ENCODE results near the gene HOXC9. TPM values are rescaled to one million over a fixed set of nuclear protein-coding genes. Genes with fewer than 3 reads are reported as not detected.

The HOXC9 gene
- total and polyA plus RNA-seq, 2 of the 4 experiments (the other 2 are of a cell fraction): 0.26 TPM; not detected in 1

DNA sequence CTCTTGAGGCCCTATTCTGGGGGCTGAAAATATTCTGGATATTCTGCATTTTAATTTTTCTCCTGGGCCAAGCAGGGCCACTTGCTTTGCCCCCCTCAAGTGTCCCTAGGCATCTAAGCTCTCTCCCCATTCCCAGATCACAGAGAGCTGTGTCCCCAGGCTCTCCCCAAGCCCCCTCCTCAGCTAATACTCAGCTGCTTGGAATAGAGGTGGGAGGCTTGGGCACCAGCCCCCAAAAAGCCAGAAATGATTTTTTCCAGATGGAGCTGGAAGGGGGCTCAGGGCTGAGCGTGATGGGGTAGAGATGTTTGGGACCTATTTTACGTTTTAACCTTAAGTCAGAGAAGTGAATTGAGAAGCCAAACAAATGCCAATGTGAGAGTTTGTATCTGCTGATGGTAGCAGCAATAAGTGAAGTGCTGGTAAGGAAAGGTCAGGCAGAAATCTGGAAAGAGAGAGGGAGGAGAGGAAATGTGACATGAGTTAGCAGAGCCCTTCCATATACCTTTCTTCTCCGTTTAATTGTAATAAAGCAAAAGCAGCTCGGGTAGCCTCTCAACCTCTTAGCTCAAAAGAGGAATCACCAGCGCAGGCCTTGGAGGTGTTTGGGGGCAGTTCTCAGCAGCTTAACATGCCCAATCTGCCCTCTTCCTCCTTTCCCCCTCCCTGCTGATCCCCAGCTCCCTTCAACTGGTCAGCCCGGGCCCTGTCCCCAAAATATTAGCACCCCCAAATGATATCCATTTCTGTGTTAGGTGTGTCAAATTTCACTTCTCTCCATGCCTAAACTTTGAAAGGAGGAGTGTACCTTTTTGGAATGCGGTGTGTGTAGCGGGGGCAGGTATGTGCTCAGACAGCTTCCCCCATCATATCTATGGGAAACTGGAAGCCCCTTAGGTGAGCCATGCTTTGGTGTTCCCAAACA is 23.3 kb downstream of the HOXC9 start:
- no peak overlapping the region for H3K56ac ChIP-seq (ENCODE audit: extremely low read depth, insufficient read depth, low read length)
- no peak overlapping the region for H3K4me3 ChIP-seq (ENCODE audit: insufficient read depth, low read depth, low read length)
- no peak overlapping the region for H3K4me2 ChIP-seq (ENCODE audit: low read depth, low read length)

More for the DNA sequence above, 23.3 kb downstream of the HOXC9 start:
- intact Hi-C loops (cut with micrococcal nuclease): no loop called here
- no peaks in the 10 kb centered on the region for H3K9me1 ChIP-seq (ENCODE audit: insufficient read depth, low read length)
- in situ Hi-C loops (cut with MboI; ENCODE audit: low sequenced_read_pairs): no loop called here
- no peaks in the 10 kb centered on the region for H4K20me1 ChIP-seq (ENCODE audit: insufficient read depth, low read length)
- no peak overlapping the region for H3K14ac ChIP-seq (replicated peaks; ENCODE audit: low read depth, low read length)
- no peak overlapping the region for H2AK5ac ChIP-seq (ENCODE audit: low read depth, low read length)
- H3K79me1 ChIP-seq (ENCODE audit: low read depth in 1 of 2, low read length in 2 of 2): no peaks in the 10 kb centered on the region
- no peak overlapping the region for H3K23ac ChIP-seq (ENCODE audit: low read depth, low read length)
- H2BK20ac ChIP-seq (ENCODE audit: low read depth, low read length): no peak overlapping the region
- no peaks in the 10 kb centered on the region for H3K36me3 ChIP-seq (ENCODE audit: control insufficient read depth, insufficient read depth, low read length)
- CTCF ChIA-PET: interaction anchor here (1.3 kb wide), 1 partner anchor 178 kb away, joined by 7 read pairs; no protein-coding TSS in a partner anchor
- TF ChIP-seq, protein P1, sequence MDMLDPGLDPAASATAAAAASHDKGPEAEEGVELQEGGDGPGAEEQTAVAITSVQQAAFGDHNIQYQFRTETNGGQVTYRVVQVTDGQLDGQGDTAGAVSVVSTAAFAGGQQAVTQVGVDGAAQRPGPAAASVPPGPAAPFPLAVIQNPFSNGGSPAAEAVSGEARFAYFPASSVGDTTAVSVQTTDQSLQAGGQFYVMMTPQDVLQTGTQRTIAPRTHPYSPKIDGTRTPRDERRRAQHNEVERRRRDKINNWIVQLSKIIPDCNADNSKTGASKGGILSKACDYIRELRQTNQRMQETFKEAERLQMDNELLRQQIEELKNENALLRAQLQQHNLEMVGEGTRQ (IDR thresholded peaks at IDR 0.05; ENCODE audit: low read depth, low read length): no peak
- TF ChIP-seq, protein P2, sequence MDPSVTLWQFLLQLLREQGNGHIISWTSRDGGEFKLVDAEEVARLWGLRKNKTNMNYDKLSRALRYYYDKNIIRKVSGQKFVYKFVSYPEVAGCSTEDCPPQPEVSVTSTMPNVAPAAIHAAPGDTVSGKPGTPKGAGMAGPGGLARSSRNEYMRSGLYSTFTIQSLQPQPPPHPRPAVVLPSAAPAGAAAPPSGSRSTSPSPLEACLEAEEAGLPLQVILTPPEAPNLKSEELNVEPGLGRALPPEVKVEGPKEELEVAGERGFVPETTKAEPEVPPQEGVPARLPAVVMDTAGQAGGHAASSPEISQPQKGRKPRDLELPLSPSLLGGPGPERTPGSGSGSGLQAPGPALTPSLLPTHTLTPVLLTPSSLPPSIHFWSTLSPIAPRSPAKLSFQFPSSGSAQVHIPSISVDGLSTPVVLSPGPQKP (IDR thresholded peaks at IDR 0.05; ENCODE audit: borderline replicate concordance, low read depth, low read length): no peak
- TF ChIP-seq RFX5 (IDR thresholded peaks at IDR 0.05; ENCODE audit: low read depth, low read length): no peak
- no peak for TF ChIP-seq MAFK (IDR thresholded peaks at IDR 0.05; ENCODE audit: low read depth, low read length)
- TF ChIP-seq SMC3 (IDR thresholded peaks at IDR 0.05; ENCODE audit: low read depth, low read length): no peak
- no peak for TF ChIP-seq CHD1 (IDR thresholded peaks at IDR 0.05; ENCODE audit: low read depth, low read length)
- no peak overlapping the region for H4K8ac ChIP-seq (ENCODE audit: low read depth in 2 of 2, low read length in 2 of 2)
- peaks cover 83% of the 10 kb centered on the region for H3K27me3 ChIP-seq (ENCODE audit: control insufficient read depth, insufficient read depth, low read length)
- DNase-seq (no peak), ATAC-seq (ENCODE audit: low read depth) (no peak)
- BruUV-seq (replicated peaks): no TSS peak
- no peak overlapping the region for H3K18ac ChIP-seq (ENCODE audit: low read depth, low read length)
- 17% methylated on average over 1 of the region's 8 CpGs; no CpG with 5 or more reads in 1 of the 2 experiments for WGBS, 2 experiments (ENCODE audit: extremely low coverage in 2 of 2, insufficient read length in 1 of 2)
- H2AFZ ChIP-seq (replicated peaks; ENCODE audit: low read length, poor library complexity): no peak overlapping the region
- H3K9me3 ChIP-seq (ENCODE audit: control insufficient read depth, insufficient read depth, low read length): no peaks in the 10 kb centered on the region
- H2BK120ac ChIP-seq (ENCODE audit: low read depth, low read length): no peak overlapping the region
- H3K9ac ChIP-seq (ENCODE audit: low read depth, low read length): no peak overlapping the region
- no peak overlapping the region for H3K4ac ChIP-seq (ENCODE audit: low read depth, low read length)
- dilution Hi-C loops (cut with HindIII; ENCODE audit: low sequenced_read_pairs, unreplicated experiment): no loop called here
- no peaks in the 10 kb centered on the region for H3K4me1 ChIP-seq (ENCODE audit: control insufficient read depth, insufficient read depth, low read length)
- no peak overlapping the region for H2BK5ac ChIP-seq (ENCODE audit: low read depth, low read length, poor library complexity, severe bottlenecking)
- no peak overlapping the region for H2AK9ac ChIP-seq (replicated peaks; ENCODE audit: low read depth, low read length, poor library complexity)
- no peak overlapping the region for H3K27ac ChIP-seq (ENCODE audit: insufficient read depth, low read length)
- POLR2A ChIA-PET (ENCODE audit: unreplicated experiment): interaction anchor here (0.6 kb wide), 1 partner anchor 176 kb away, joined by 6 read pairs; no protein-coding TSS in a partner anchor
- H4K5ac ChIP-seq (ENCODE audit: low read depth, low read length): no peak overlapping the region
- no peak overlapping the region for H4K91ac ChIP-seq (ENCODE audit: insufficient read depth, low read depth, low read length)
- no peak overlapping the region for H2BK15ac ChIP-seq (ENCODE audit: low read depth, low read length)
